Fibroblast of villous mesenchyme (primary cell): ENCODE results near the gene SEPTIN5. TPM values are rescaled to one million over a fixed set of nuclear protein-coding genes. Genes with fewer than 3 reads are reported as not detected.

ENCODE experiments used
- DNase-seq: peaks from one replicate; pipeline ENCODE4 v3.0.0-alpha.2; 2010; ENCODE audit warnings: low read depth
- H3K4me3 ChIP-seq: 2 replicates; pipeline ENCODE4 v1.5.1; 2011; ENCODE audit warnings: low read depth, mild to moderate bottlenecking, low read length
- total RNA-seq: library from RNA; depleted of rRNA; stranded (reverse); fragments of >200 nt; gene quantifications from 2 replicates; pipeline ENCODE4 v1.2.3, GENCODE V29; 2012
- TF ChIP-seq, protein P1 (sequence below): IDR thresholded peaks from 2 replicates; pipeline ENCODE4 v1.5.1; 2012; ENCODE audit warnings: low read depth, mild to moderate bottlenecking, low read length; ENCODE audit not compliant: insufficient read depth

Gene SEPTIN5
- total RNA-seq, 1 donor = 10.4 TPM

DNA sequence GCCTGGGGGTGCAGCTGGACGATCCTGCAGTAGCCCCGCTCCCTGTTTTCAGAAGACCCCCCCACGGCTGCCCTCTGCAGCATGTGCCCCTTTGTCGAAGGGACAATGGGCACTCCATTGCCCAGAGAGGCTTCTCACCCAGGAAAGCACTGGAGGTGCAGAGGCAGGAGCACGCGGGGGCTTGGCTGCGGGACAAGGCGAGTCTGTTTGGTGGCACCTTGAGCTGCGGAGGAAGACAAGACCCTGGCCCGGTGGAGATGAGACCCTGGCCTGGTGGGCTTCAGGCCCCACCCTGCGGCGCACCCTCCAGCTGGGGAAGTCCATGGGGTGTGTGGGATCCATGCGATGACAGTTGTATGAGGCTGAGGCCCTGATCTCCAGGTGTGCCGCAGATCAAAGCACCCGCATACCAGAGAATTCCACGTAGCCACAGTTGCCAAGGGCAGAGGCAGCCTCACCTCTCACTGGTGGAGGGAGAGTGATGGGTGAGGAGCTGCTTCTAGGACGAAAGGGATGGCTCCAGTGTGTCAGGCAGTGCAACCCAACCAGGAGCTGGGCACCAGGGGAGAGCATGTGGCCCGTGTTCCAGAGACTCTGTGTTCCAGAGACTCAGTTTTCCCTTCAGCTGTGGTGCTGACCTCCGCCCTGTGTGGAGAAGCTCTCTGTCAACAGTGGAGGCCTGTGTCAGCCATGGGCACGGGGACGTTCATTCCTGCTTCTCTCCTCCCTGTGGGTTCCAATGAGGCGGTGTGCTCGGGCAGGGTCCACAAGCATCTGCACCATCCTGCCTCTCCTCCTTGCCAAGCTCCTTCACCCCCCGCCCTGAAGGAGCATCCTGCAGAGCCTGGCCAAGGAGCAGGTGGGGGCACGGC lies 56.3 kb downstream of the SEPTIN5 start:
- H3K4me3 ChIP-seq = no peak overlapping the region
- no peak for DNase-seq
- TF ChIP-seq, protein P1, sequence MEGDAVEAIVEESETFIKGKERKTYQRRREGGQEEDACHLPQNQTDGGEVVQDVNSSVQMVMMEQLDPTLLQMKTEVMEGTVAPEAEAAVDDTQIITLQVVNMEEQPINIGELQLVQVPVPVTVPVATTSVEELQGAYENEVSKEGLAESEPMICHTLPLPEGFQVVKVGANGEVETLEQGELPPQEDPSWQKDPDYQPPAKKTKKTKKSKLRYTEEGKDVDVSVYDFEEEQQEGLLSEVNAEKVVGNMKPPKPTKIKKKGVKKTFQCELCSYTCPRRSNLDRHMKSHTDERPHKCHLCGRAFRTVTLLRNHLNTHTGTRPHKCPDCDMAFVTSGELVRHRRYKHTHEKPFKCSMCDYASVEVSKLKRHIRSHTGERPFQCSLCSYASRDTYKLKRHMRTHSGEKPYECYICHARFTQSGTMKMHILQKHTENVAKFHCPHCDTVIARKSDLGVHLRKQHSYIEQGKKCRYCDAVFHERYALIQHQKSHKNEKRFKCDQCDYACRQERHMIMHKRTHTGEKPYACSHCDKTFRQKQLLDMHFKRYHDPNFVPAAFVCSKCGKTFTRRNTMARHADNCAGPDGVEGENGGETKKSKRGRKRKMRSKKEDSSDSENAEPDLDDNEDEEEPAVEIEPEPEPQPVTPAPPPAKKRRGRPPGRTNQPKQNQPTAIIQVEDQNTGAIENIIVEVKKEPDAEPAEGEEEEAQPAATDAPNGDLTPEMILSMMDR = no peak

DNA sequence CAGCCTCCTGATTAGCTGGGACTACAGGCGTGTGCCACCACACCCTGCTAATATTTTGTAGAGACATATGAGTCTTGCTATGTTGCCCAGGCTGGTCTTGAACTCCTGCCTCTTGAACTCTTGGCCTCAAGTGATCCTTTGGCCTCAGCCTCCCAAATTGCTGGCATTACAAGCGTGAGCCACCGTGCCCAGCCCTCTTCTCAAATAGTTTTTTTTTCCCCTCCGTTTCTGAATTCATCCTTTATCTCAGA lies 58.0 kb downstream of the SEPTIN5 start:
- H3K4me3 ChIP-seq = no peak overlapping the region
- no peak for DNase-seq
- TF ChIP-seq, protein P1 = no peak

Other genes with a start within 250 kb of the SEPTIN5 start
- gene UFD1, start 235.3 kb upstream of the SEPTIN5 start, total RNA-seq = 44.9 and 67.3 TPM in 2 replicates
- 8.1 and 10.4 TPM in 2 replicates for gene CDC45, start 234.6 kb upstream of the SEPTIN5 start, total RNA-seq
- gene CLDN5, start 190.1 kb upstream of the SEPTIN5 start, total RNA-seq = not detected in 2 replicates
- gene GP1BB, start 9.0 kb downstream of the SEPTIN5 start, total RNA-seq = 0.86 and 2.6 TPM in 2 replicates
- gene TBX1, start 46.3 kb downstream of the SEPTIN5 start, total RNA-seq = under 0.01 and 0.43 TPM in 2 replicates
- gene GNB1L, start 140.4 kb downstream of the SEPTIN5 start, total RNA-seq = 5.2 and 11.0 TPM in 2 replicates
- 15.1 and 19.0 TPM in 2 replicates for gene RTL10, start 140.4 kb downstream of the SEPTIN5 start, total RNA-seq
- 173 and 236 TPM in 2 replicates for gene COMT, start 227.3 kb downstream of the SEPTIN5 start, total RNA-seq
- gene TXNRD2, start 227.3 kb downstream of the SEPTIN5 start, total RNA-seq = 34.8 and 39.3 TPM in 2 replicates